Osteoblast (primary cell): ENCODE data around the gene DPF3. TPM values are rescaled to one million over a fixed set of nuclear protein-coding genes. Genes with fewer than 3 reads are reported as not detected.

Experiments
- DNase-seq: peaks from one replicate; pipeline ENCODE4 v3.0.0; 2011; ENCODE audit warnings: low spot score, mixed read lengths; ENCODE audit not compliant: insufficient read length; ENCODE audit errors: missing footprints
- H2AFZ ChIP-seq: 2 replicates; pipeline ENCODE4 v1.6.0; 2011; ENCODE audit warnings: mild to moderate bottlenecking, low read length
- H3K27ac ChIP-seq: 2 replicates; pipeline ENCODE4 v1.5.1; 2011; ENCODE audit warnings: mild to moderate bottlenecking, low read depth, low read length, moderate library complexity
- H3K27me3 ChIP-seq: 2 replicates; pipeline ENCODE4 v1.6.0; 2012; ENCODE audit warnings: mild to moderate bottlenecking, control low read depth, inconsistent platforms, low read length, moderate library complexity; ENCODE audit not compliant: insufficient read depth
- H3K36me3 ChIP-seq: 2 replicates; pipeline ENCODE4 v1.5.1; 2011; ENCODE audit warnings: mild to moderate bottlenecking, low read length, control low read depth, moderate library complexity; ENCODE audit not compliant: insufficient read depth
- H3K4me1 ChIP-seq: 2 replicates; pipeline ENCODE4 v1.5.1; 2011; ENCODE audit warnings: mild to moderate bottlenecking, low read length, control low read depth, moderate library complexity; ENCODE audit not compliant: insufficient read depth
- H3K4me2 ChIP-seq: 2 replicates; pipeline ENCODE4 v1.6.0; 2011; ENCODE audit warnings: mild to moderate bottlenecking, low read length; ENCODE audit not compliant: insufficient read depth
- H3K4me3 ChIP-seq: fragments of 200-600 bp; sonication (generic); 3 replicates; pipeline ENCODE4 v1.5.1; 2012; ENCODE audit warnings: mild to moderate bottlenecking, low read length, inconsistent platforms; ENCODE audit not compliant: insufficient read depth
- H3K79me2 ChIP-seq: 2 replicates; pipeline ENCODE4 v1.6.0; 2012; ENCODE audit warnings: mild to moderate bottlenecking, low read length, control low read depth, inconsistent platforms; ENCODE audit not compliant: insufficient read depth
- H3K9me3 ChIP-seq: 2 replicates; pipeline ENCODE4 v1.5.1; 2011; ENCODE audit warnings: low read depth, low read length, control low read depth
- H4K20me1 ChIP-seq: 2 replicates; pipeline ENCODE4 v1.6.0; 2012; ENCODE audit warnings: mild to moderate bottlenecking, low read length, control low read depth; ENCODE audit not compliant: insufficient read depth
- total RNA-seq: library from RNA; depleted of rRNA; stranded (reverse); fragments of >200 nt; gene quantifications from 2 replicates; pipeline ENCODE4 v1.2.3, GENCODE V29; 2012
- TF ChIP-seq, protein P1 (sequence below): IDR thresholded peaks from 2 replicates; pipeline ENCODE4 v1.5.1; 2011; ENCODE audit warnings: mild to moderate bottlenecking, low read depth, low read length, moderate library complexity; ENCODE audit errors: extremely low read depth

Gene DPF3
- total RNA-seq, 1 donor: 1.8 TPM

DNA sequence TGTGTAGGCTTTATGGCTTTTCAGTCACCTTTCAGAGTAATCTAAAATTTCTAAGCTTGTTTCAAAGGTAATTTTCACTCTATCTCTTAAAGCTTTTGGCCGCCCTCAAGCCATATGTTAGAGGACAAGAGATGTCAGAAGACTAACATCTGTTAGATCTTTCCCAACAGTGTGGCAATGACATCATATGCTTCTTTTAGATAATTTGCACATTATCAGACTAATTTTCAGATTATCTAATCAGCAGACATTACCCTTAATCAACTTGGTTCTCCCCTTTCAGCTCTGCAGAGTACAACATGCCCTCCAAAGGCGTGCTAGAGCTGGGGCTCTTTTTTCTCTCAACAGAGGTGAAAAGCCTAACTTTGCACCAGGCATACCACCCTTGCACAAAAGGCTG, 207.1 kb downstream of the DPF3 start:
- H3K27ac ChIP-seq: no peak overlapping the region
- no peaks in the 10 kb centered on the region for H3K9me3 ChIP-seq
- H4K20me1 ChIP-seq: no peaks in the 10 kb centered on the region
- H3K4me3 ChIP-seq: no peak overlapping the region
- H3K27me3 ChIP-seq: no peaks in the 10 kb centered on the region
- TF ChIP-seq, protein P1, sequence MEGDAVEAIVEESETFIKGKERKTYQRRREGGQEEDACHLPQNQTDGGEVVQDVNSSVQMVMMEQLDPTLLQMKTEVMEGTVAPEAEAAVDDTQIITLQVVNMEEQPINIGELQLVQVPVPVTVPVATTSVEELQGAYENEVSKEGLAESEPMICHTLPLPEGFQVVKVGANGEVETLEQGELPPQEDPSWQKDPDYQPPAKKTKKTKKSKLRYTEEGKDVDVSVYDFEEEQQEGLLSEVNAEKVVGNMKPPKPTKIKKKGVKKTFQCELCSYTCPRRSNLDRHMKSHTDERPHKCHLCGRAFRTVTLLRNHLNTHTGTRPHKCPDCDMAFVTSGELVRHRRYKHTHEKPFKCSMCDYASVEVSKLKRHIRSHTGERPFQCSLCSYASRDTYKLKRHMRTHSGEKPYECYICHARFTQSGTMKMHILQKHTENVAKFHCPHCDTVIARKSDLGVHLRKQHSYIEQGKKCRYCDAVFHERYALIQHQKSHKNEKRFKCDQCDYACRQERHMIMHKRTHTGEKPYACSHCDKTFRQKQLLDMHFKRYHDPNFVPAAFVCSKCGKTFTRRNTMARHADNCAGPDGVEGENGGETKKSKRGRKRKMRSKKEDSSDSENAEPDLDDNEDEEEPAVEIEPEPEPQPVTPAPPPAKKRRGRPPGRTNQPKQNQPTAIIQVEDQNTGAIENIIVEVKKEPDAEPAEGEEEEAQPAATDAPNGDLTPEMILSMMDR: no peak
- H2AFZ ChIP-seq: no peak overlapping the region
- no peaks in the 10 kb centered on the region for H3K36me3 ChIP-seq
- no peaks in the 10 kb centered on the region for H3K79me2 ChIP-seq
- DNase-seq: no peak
- H3K4me2 ChIP-seq: no peak overlapping the region
- peaks cover 7% of the 10 kb centered on the region for H3K4me1 ChIP-seq

DNA sequence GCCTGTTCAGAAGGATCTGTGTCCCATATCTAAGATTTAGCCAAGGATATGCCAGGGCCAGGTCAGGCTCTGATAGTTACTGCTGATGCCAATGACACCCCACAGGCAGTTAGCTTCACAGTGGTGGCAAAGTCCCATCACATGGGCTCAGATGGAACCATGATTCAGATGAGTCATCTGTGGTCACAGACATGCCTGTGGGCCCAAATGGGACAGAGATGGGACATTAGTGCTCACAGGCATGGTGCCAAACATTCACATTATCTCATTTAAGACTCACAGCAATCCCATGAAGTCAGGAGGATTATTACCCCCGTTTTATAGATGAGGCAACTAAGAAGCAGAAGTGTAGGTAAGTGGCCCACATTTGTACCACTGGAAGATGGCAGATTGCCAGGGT, 207.8 kb downstream of the DPF3 start:
- H2AFZ ChIP-seq: no peak overlapping the region
- H3K4me1 ChIP-seq: peaks cover 12% of the 10 kb centered on the region
- H3K4me3 ChIP-seq: no peak overlapping the region
- H3K4me2 ChIP-seq: no peak overlapping the region
- no peaks in the 10 kb centered on the region for H3K9me3 ChIP-seq
- H3K27ac ChIP-seq: no peak overlapping the region
- TF ChIP-seq, protein P1: no peak
- no peaks in the 10 kb centered on the region for H3K36me3 ChIP-seq
- no peaks in the 10 kb centered on the region for H4K20me1 ChIP-seq
- DNase-seq: no peak
- no peaks in the 10 kb centered on the region for H3K27me3 ChIP-seq
- no peaks in the 10 kb centered on the region for H3K79me2 ChIP-seq

DNA sequence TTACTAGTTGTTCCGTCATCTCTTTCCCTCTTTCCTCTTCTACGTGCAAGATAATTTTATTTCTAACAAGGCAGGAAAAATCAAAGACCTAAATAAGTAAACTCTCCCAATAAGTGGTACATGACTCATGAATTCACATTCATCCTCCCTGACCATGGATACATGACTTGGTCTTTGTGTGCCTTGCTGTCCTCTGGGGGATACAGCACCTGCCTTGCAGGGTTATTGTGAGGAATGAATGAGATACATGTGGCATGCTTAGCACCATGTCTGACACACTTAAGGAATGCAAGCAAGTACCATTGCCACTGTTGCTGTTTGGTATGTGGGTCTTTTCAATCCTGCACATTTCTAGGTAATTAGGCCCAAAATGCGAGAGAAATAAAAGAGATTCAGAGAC, 208.4 kb downstream of the DPF3 start:
- Histone ChIP-seq H4K20me1 (no peaks in the 10 kb centered on the region), H2AFZ (no peak overlapping the region), H3K27ac (no peak overlapping the region), H3K4me3 (no peak overlapping the region), H3K4me1 (peaks cover 16% of the 10 kb centered on the region), H3K27me3 (no peaks in the 10 kb centered on the region), H3K36me3 (no peaks in the 10 kb centered on the region), H3K79me2 (no peaks in the 10 kb centered on the region), H3K4me2 (no peak overlapping the region), H3K9me3 (no peaks in the 10 kb centered on the region)
- TF ChIP-seq, protein P1: no peak
- no peak for DNase-seq

DNA sequence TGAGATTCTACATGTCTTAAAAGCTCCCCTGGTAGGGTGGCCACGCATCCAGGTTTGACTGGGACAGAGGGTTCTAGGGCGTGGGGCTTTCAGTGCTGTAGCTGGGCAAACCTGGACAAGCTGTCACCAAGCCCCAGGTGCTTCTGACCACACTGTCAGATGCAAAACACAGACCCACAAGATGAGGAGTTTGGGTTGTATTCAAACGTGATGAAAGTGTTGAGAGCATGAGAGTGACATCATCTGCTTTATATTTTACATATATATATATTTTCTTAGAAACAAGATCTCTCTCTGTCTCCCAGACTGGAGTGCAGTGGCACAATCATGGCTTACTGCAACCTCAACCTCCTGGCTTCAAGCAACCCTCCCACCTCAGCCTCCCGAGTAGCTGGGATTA, 210.1 kb downstream of the DPF3 start:
- no peak overlapping the region for H3K27ac ChIP-seq
- no peaks in the 10 kb centered on the region for H3K9me3 ChIP-seq
- no peak overlapping the region for H3K4me3 ChIP-seq
- no peak overlapping the region for H2AFZ ChIP-seq
- H3K4me1 ChIP-seq: peaks cover 20% of the 10 kb centered on the region
- H3K27me3 ChIP-seq: no peaks in the 10 kb centered on the region
- H3K36me3 ChIP-seq: no peaks in the 10 kb centered on the region
- H4K20me1 ChIP-seq: no peaks in the 10 kb centered on the region
- TF ChIP-seq, protein P1: no peak
- no peak for DNase-seq
- H3K4me2 ChIP-seq: no peak overlapping the region
- no peaks in the 10 kb centered on the region for H3K79me2 ChIP-seq
